ENCODE data around the gene FBXO5.

DNA sequence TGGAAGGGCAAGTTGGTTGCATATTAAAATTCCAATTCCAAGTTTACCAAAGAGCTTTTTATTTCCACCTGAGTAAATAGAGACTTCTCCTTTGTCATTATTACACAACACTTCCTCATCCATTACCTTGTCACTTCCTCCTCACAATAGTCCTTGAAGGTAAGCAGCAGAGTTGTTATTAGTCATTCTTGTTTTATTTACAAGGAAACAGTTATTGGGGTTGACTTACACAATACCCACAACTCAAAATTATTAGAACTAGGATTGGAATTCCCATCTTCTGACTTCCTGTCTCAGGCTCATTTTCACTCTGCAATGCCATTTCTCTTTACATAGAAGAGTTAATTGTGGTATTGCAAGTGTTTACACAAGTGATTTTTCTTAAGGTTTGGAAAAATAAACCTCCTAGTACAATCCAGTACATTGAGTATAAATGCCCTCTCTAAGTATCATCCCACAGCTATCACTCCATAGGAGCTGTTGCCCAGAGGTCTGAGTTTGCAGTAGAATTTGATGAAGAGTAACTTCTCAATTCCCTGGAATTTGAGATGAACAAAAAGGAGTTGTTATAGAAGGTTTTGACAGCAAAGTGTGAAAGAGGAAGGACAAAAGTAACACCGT is 48.6 kb upstream of the FBXO5 start:
- TF ChIP-seq, protein P1, sequence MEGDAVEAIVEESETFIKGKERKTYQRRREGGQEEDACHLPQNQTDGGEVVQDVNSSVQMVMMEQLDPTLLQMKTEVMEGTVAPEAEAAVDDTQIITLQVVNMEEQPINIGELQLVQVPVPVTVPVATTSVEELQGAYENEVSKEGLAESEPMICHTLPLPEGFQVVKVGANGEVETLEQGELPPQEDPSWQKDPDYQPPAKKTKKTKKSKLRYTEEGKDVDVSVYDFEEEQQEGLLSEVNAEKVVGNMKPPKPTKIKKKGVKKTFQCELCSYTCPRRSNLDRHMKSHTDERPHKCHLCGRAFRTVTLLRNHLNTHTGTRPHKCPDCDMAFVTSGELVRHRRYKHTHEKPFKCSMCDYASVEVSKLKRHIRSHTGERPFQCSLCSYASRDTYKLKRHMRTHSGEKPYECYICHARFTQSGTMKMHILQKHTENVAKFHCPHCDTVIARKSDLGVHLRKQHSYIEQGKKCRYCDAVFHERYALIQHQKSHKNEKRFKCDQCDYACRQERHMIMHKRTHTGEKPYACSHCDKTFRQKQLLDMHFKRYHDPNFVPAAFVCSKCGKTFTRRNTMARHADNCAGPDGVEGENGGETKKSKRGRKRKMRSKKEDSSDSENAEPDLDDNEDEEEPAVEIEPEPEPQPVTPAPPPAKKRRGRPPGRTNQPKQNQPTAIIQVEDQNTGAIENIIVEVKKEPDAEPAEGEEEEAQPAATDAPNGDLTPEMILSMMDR (IDR thresholded peaks at IDR 0.05; ENCODE audit: low read depth, low read length), result no peak
- no peak for TF ChIP-seq EZH2phosphoT487 (IDR thresholded peaks at IDR 0.05; ENCODE audit: low read depth)

All from OCI-LY3 (cell line).